Adipocyte (in vitro differentiated cells): ENCODE data around the gene IGSF8.

Experiments
- DNase-seq: peaks from one replicate; pipeline ENCODE4 v3.0.0-alpha.2; 2015; ENCODE audit warnings: low read depth
- H3K27me3 ChIP-seq: replicated peaks from 2 replicates; pipeline ENCODE4 v1.7.0; 2013; ENCODE audit warnings: mild to moderate bottlenecking, low read length, moderate library complexity; ENCODE audit not compliant: control insufficient read depth, insufficient read depth
- H3K36me3 ChIP-seq: 2 replicates; pipeline ENCODE4 v1.7.0; 2013; ENCODE audit warnings: low read length, mild to moderate bottlenecking, moderate library complexity; ENCODE audit not compliant: control insufficient read depth, insufficient read depth, severe bottlenecking
- H3K4me1 ChIP-seq: 2 replicates; pipeline ENCODE4 v1.7.0; 2013; ENCODE audit warnings: mild to moderate bottlenecking, low read length, moderate library complexity; ENCODE audit not compliant: control insufficient read depth, insufficient read depth
- H3K4me3 ChIP-seq: 2 replicates; pipeline ENCODE4 v1.7.0; 2013; ENCODE audit warnings: mild to moderate bottlenecking, low read length, moderate library complexity
- H3K9ac ChIP-seq: 2 replicates; pipeline ENCODE4 v1.7.0; 2013; ENCODE audit warnings: mild to moderate bottlenecking, low read length, moderate library complexity
- H3K9me3 ChIP-seq: 2 replicates; pipeline ENCODE4 v1.7.0; 2013; ENCODE audit warnings: mild to moderate bottlenecking, low read length, moderate library complexity; ENCODE audit not compliant: control insufficient read depth

Gene IGSF8

GRCh38 chr1:160101717-160102522 lies 3.5 kb upstream of the IGSF8 start:
- Histone ChIP-seq H3K9ac (peak overlapping the region; percentile 47), H3K9me3 (no peaks in the 10 kb centered on the region), H3K27me3 (peaks cover 2% of the 10 kb centered on the region), H3K4me3 (no peak overlapping the region), H3K36me3 (no peaks in the 10 kb centered on the region), H3K4me1 (peaks cover 31% of the 10 kb centered on the region)
- no peak for DNase-seq

DNA sequence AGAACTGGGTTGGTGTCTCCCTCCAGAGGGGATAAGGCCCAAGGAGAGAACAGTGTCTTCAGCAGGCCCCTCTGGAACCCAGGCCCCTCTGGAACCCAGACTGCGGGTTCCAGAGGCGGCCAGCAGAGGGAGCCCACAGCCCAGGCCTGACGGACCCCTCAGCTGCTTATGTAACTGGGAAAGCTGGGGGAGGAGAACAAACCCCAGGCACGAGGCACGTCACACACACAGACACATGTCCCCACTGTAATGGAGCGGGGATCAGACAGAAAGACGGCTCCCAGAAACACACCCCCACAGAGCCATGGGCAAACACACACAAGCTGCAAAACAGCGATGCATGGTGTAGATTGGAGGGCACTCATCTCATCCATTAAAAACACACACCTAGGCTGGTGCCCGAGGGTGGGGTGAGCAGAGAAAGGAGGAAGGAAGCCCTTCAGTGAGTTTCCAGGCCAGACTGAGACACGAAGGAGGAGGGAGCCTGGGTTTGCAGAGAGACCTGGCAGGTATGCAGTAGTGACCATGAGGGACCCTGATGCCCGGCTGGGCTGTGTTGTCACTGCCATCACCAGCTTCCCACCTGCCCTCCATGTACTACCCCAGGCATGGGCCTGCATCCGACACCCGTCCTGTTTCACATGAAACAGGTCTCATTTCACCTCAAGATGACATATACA lies 2.8 kb upstream of the IGSF8 start:
- peak overlapping the region; percentile 47 for H3K9ac ChIP-seq
- no peaks in the 10 kb centered on the region for H3K9me3 ChIP-seq
- no peaks in the 10 kb centered on the region for H3K27me3 ChIP-seq
- no peaks in the 10 kb centered on the region for H3K36me3 ChIP-seq
- peak; percentile 88 for DNase-seq
- H3K4me3 ChIP-seq = no peak overlapping the region
- peaks cover 36% of the 10 kb centered on the region for H3K4me1 ChIP-seq

DNA sequence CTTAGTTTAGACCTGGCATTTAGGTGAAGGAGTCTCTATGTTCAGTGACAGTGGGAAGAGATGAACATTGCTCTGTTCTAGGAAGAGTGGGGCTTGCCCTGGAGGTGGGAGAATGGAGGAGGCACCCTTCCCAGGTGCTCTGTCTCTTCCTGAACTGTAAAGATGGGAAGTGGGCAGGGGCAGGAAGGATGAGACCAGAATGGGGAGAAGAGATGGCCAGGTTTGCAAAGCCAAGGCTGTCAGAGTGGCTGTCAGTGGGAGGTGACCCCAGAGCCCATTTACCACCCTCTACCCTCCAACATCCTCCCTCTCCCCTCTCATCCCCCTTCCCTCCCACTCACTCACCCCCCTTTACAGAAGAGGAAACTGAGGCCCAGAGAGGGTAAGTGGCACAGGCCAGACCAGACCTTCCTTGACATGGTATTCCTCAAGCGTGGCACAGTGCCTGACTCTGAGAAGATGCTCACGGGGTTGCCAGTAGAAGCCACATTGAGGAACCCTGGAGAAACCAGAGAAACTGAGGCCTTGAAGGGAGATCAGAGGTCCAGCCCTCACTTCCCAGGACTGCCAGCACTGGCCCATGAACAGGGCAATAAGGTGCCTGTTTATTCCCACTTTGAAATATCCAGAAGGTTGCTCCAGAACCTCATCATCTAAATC lies 1.4 kb upstream of the IGSF8 start:
- no peak overlapping the region for H3K4me3 ChIP-seq
- no peaks in the 10 kb centered on the region for H3K9me3 ChIP-seq
- peak overlapping the region; percentile 77 for H3K9ac ChIP-seq
- peaks cover under 1% of the 10 kb centered on the region for H3K36me3 ChIP-seq
- peaks cover 36% of the 10 kb centered on the region for H3K4me1 ChIP-seq
- DNase-seq = no peak
- H3K27me3 ChIP-seq = no peaks in the 10 kb centered on the region

- H3K27me3 ChIP-seq = no peaks in the 10 kb centered on the region
- peak overlapping the region; percentile 77 for H3K9ac ChIP-seq
- peak; percentile 99 for DNase-seq
- H3K4me1 ChIP-seq = peaks cover 34% of the 10 kb centered on the region
- H3K4me3 ChIP-seq = peak overlapping the region; percentile 79
- no peaks in the 10 kb centered on the region for H3K9me3 ChIP-seq
- H3K36me3 ChIP-seq = peaks cover 8% of the 10 kb centered on the region
Measured at GRCh38 chr1:160098852-160099561, 588 bp upstream of the IGSF8 start.

DNA sequence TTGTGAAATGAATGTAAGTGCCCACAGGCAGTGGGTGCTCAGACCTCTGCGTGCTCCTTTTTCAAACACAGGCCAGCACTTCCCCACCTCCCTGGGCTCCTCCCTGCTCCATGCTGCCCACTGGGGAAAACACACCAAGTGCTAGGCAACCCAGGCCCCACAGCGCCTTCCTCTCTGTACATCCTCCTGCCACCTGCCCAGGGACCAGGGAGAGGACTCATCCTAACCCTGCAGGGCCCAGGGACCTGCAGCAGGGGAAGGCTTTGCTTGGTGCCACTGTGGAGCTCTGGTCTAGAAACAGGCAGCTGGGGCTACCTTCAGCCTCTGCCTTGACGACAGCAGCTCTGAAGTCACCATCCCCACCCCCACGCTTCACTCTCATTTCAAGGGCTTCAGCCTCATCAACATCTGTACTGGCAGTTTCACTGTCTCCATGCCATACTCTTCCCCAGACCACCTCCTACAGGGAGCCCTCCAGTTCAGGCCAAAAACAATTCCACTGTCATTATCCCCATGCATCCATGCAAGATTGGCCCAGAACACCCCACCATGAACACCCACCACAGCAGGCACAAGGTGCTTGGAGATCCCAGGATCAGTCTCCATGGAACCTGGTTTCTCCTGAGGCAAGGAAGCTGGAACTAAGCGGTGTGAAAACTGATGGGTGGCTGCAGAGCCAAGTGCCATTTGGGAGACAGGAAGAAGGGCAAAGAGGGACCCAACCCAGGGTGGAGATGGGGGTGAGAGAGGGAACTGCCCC lies 1.1 kb downstream of the IGSF8 start:
- peak overlapping the region; percentile 87 for H3K9ac ChIP-seq
- DNase-seq = no peak
- H3K36me3 ChIP-seq = peaks cover 15% of the 10 kb centered on the region
- H3K4me1 ChIP-seq = peaks cover 33% of the 10 kb centered on the region
- H3K4me3 ChIP-seq = peak overlapping the region; percentile 83
- H3K9me3 ChIP-seq = no peaks in the 10 kb centered on the region
- H3K27me3 ChIP-seq = no peaks in the 10 kb centered on the region

GRCh38 chr1:160096274-160097116 lies 1.9 kb downstream of the IGSF8 start:
- H3K9me3 ChIP-seq = no peaks in the 10 kb centered on the region
- H3K27me3 ChIP-seq = no peaks in the 10 kb centered on the region
- no peak overlapping the region for H3K9ac ChIP-seq
- H3K4me3 ChIP-seq = no peak overlapping the region
- DNase-seq = peak; percentile 62
- H3K4me1 ChIP-seq = peaks cover 24% of the 10 kb centered on the region
- H3K36me3 ChIP-seq = peaks cover 15% of the 10 kb centered on the region

GRCh38 chr1:160095382-160096105 lies 2.9 kb downstream of the IGSF8 start:
- no peak overlapping the region for H3K9ac ChIP-seq
- no peaks in the 10 kb centered on the region for H3K27me3 ChIP-seq
- DNase-seq = no peak
- H3K9me3 ChIP-seq = no peaks in the 10 kb centered on the region
- no peak overlapping the region for H3K4me3 ChIP-seq
- peaks cover 19% of the 10 kb centered on the region for H3K4me1 ChIP-seq
- H3K36me3 ChIP-seq = peaks cover 15% of the 10 kb centered on the region

- Histone ChIP-seq H3K9me3 (no peaks in the 10 kb centered on the region), H3K27me3 (no peaks in the 10 kb centered on the region), H3K4me1 (peaks cover 19% of the 10 kb centered on the region), H3K36me3 (peaks cover 18% of the 10 kb centered on the region), H3K4me3 (no peak overlapping the region), H3K9ac (no peak overlapping the region)
- no peak for DNase-seq
Measured at GRCh38 chr1:160094806-160095205, 3.6 kb downstream of the IGSF8 start.

DNA sequence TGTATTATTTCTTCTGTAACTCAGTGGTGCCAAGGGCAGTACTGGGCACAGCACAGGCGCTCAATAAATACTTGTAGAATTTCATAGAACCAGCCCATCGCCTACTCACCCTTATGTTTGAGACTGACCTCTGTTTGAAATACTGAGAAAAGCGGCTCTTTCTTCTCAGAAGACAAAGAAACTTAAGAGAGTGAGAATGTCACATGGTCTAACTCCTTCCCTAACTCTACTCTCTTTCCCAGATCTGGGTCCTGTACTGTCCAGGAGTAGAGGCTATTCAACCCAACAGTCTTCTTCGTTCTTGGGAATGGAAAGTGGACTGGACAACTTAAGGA lies 4.2 kb downstream of the IGSF8 start:
- Histone ChIP-seq H3K27me3 (no peaks in the 10 kb centered on the region), H3K36me3 (peaks cover 18% of the 10 kb centered on the region), H3K4me3 (no peak overlapping the region), H3K9me3 (no peaks in the 10 kb centered on the region), H3K9ac (no peak overlapping the region), H3K4me1 (peaks cover 18% of the 10 kb centered on the region)
- no peak for DNase-seq
